Measurements from ENCODE around the gene DPP6. TPM values are rescaled to one million over a fixed set of nuclear protein-coding genes. Genes with fewer than 3 reads are reported as not detected.

The DPP6 gene
- total RNA-seq, 1 experiment from 2014 or later: not detected

GRCh38 chr7:154767821-154768415 is 715.7 kb downstream of the DPP6 start:
- Histone ChIP-seq H3K27me3 (ENCODE audit: low read length) (0 out of 2 replicates have a peak, but pooled peaks cover 3% of the 10 kb centered on the region), H3K27ac (ENCODE audit: low read length) (no peak overlapping the region), H3K9ac (ENCODE audit: low read length) (no peak overlapping the region), H4K20me1 (ENCODE audit: low read length) (no peaks in the 10 kb centered on the region), H3K4me2 (ENCODE audit: low read length) (no peak overlapping the region), H3K9me3 (ENCODE audit: low read length) (no peaks in the 10 kb centered on the region), H3K36me3 (ENCODE audit: low read depth, low read length) (no peaks in the 10 kb centered on the region), H2AFZ (ENCODE audit: low read length) (no peak overlapping the region), H3F3A (ENCODE audit: low read length, unreplicated experiment) (no peaks in the 10 kb centered on the region), H3K79me2 (ENCODE audit: low read length) (no peaks in the 10 kb centered on the region), H3K4me1 (ENCODE audit: insufficient read depth, low read length) (0 out of 2 replicates have a peak, but pooled peaks cover 10% of the 10 kb centered on the region), H3K4me3 (ENCODE audit: low read length) (no peak overlapping the region), H3K9me2 (replicated peaks; ENCODE audit: low read length) (no peaks in the 10 kb centered on the region)
- no peak for ATAC-seq
- BruUV-seq (replicated peaks): no TSS peak
- CTCF ChIA-PET: no interaction called here
- no peak for DNase-seq
- POLR2A ChIA-PET (ENCODE audit: unreplicated experiment): no interaction called here
- intact Hi-C loops (cut with micrococcal nuclease): no loop called here
- TF ChIP-seq EZH2 (IDR thresholded peaks at IDR 0.05; ENCODE audit: low read length, unreplicated experiment) (no peak), CTCF (conservative IDR thresholded peaks at IDR 0.05; ENCODE audit: low read depth, low read length) (no peak), EZH2phosphoT487 (IDR thresholded peaks at IDR 0.05; ENCODE audit: borderline replicate concordance, low read length) (no peak)

- Histone ChIP-seq H3K4me3 (ENCODE audit: low read length) (no peak overlapping the region), H3K79me2 (ENCODE audit: low read length) (no peaks in the 10 kb centered on the region), H3K27me3 (ENCODE audit: low read length) (no peaks in the 10 kb centered on the region), H3K9me2 (replicated peaks; ENCODE audit: low read length) (no peaks in the 10 kb centered on the region), H3K9me3 (ENCODE audit: low read length) (no peaks in the 10 kb centered on the region), H3K4me2 (ENCODE audit: low read length) (no peak overlapping the region), H3K27ac (ENCODE audit: low read length) (no peak overlapping the region), H3F3A (ENCODE audit: low read length, unreplicated experiment) (no peaks in the 10 kb centered on the region), H3K9ac (ENCODE audit: low read length) (no peak overlapping the region), H2AFZ (ENCODE audit: low read length) (no peak overlapping the region), H4K20me1 (ENCODE audit: low read length) (no peaks in the 10 kb centered on the region), H3K36me3 (ENCODE audit: low read depth, low read length) (no peaks in the 10 kb centered on the region), H3K4me1 (ENCODE audit: insufficient read depth, low read length) (0 out of 2 replicates have a peak, but pooled peaks cover 10% of the 10 kb centered on the region)
- intact Hi-C loops (cut with micrococcal nuclease): no loop called here
- ChIA-PET POLR2A (ENCODE audit: unreplicated experiment) (no interaction called here), CTCF (no interaction called here)
- BruUV-seq (replicated peaks): no TSS peak
- DNase-seq (no peak), ATAC-seq (no peak)
- no peak for TF ChIP-seq EZH2 (IDR thresholded peaks at IDR 0.05; ENCODE audit: low read length, unreplicated experiment)
- no peak for TF ChIP-seq EZH2phosphoT487 (IDR thresholded peaks at IDR 0.05; ENCODE audit: borderline replicate concordance, low read length)
- no peak for TF ChIP-seq CTCF (conservative IDR thresholded peaks at IDR 0.05; ENCODE audit: low read depth, low read length)
Observed at GRCh38 chr7:154769001-154769400, 716.8 kb downstream of the DPP6 start.

GRCh38 chr7:154769527-154769926 is 717.3 kb downstream of the DPP6 start:
- intact Hi-C loops (cut with micrococcal nuclease): no loop called here
- Histone ChIP-seq H3K9me2 (replicated peaks; ENCODE audit: low read length) (no peaks in the 10 kb centered on the region), H3K9ac (ENCODE audit: low read length) (no peak overlapping the region), H3K4me3 (ENCODE audit: low read length) (no peak overlapping the region), H2AFZ (ENCODE audit: low read length) (no peak overlapping the region), H3K36me3 (ENCODE audit: low read depth, low read length) (no peaks in the 10 kb centered on the region), H3F3A (ENCODE audit: low read length, unreplicated experiment) (no peaks in the 10 kb centered on the region), H3K27me3 (ENCODE audit: low read length) (no peaks in the 10 kb centered on the region), H3K9me3 (ENCODE audit: low read length) (no peaks in the 10 kb centered on the region), H3K27ac (ENCODE audit: low read length) (no peak overlapping the region), H3K79me2 (ENCODE audit: low read length) (no peaks in the 10 kb centered on the region), H3K4me2 (ENCODE audit: low read length) (no peak overlapping the region), H4K20me1 (ENCODE audit: low read length) (no peaks in the 10 kb centered on the region), H3K4me1 (ENCODE audit: insufficient read depth, low read length) (0 out of 2 replicates have a peak, but pooled peaks cover 10% of the 10 kb centered on the region)
- ATAC-seq (no peak), DNase-seq (no peak)
- no peak for TF ChIP-seq CTCF (conservative IDR thresholded peaks at IDR 0.05; ENCODE audit: low read depth, low read length)
- no peak for TF ChIP-seq EZH2 (IDR thresholded peaks at IDR 0.05; ENCODE audit: low read length, unreplicated experiment)
- no peak for TF ChIP-seq EZH2phosphoT487 (IDR thresholded peaks at IDR 0.05; ENCODE audit: borderline replicate concordance, low read length)
- ChIA-PET CTCF (no interaction called here), POLR2A (ENCODE audit: unreplicated experiment) (no interaction called here)
- no TSS peak for BruUV-seq (replicated peaks)
